ENCODE data around the gene RABAC1.

DNA sequence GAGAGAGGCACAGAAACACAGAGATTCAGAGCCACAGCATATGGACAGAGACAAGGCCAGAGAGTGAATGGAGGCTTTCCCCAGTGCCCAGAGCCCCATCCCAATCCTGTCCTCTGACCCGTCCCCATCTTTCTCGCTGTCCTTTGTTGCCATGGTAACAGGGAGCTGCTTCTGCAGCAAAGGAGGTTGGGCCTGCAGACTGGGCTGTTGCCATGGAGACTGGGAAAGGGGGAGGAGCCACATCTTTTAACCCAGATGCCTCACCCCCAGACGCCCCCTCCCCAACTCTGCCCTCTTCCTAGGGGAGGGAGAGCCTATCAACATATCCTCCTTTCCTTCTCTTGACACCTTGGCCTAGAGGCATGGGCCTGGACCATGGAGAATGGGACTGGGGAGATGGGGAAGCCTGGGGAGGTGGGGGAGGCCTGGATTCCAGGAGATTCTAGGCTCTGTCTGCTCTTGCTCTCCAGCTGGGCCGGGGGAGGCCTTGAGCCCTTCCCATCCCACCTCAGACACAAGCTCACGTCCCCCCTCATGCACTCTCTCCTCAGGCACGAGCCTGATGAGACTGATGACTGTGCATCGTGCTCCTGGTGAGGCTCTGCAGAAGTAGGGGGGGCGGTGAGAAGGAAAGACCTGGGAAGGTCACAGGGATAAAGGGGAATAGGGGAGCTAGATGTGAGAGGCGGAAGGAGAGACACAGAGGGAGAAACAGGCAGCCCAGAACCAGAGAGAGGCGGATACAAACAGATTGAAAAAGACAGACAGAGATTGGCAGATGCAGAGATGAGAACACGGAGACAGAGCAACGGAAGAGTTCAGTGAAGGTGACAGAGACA lies 37.1 kb upstream of the RABAC1 start:
- TF ChIP-seq, protein P1, sequence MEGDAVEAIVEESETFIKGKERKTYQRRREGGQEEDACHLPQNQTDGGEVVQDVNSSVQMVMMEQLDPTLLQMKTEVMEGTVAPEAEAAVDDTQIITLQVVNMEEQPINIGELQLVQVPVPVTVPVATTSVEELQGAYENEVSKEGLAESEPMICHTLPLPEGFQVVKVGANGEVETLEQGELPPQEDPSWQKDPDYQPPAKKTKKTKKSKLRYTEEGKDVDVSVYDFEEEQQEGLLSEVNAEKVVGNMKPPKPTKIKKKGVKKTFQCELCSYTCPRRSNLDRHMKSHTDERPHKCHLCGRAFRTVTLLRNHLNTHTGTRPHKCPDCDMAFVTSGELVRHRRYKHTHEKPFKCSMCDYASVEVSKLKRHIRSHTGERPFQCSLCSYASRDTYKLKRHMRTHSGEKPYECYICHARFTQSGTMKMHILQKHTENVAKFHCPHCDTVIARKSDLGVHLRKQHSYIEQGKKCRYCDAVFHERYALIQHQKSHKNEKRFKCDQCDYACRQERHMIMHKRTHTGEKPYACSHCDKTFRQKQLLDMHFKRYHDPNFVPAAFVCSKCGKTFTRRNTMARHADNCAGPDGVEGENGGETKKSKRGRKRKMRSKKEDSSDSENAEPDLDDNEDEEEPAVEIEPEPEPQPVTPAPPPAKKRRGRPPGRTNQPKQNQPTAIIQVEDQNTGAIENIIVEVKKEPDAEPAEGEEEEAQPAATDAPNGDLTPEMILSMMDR (conservative IDR thresholded peaks at IDR 0.05; ENCODE audit: low read length): no peak
- no peak for TF ChIP-seq EZH2phosphoT487 (IDR thresholded peaks at IDR 0.05; ENCODE audit: borderline replicate concordance, low read depth, low read length)

Data from OCI-LY7 (cell line).